HEK293 (cell line): ENCODE measurements around the gene SMIM13.

Experiments
- CTCF ChIP-seq: fragments of 450-650 bp; formaldehyde crosslinking; IDR thresholded peaks from 2 replicates; pipeline ENCODE4 v1.5.1; 2016; ENCODE audit warnings: missing biosample characterization, missing genetic modification characterization
- ZBTB21 ChIP-seq: fragments of 450-650 bp; formaldehyde crosslinking; IDR thresholded peaks from 2 replicates; pipeline ENCODE4 v1.5.1; 2017; ENCODE audit warnings: missing biosample characterization, missing genetic modification characterization

GRCh38 chr6:11089695-11090094, 3.9 kb upstream of the SMIM13 start:
- TF ChIP-seq ZBTB21 (tag by site-specific recombination): no peak
- TF ChIP-seq CTCF (tag by site-specific recombination): no peak
